ENCODE data around the gene FXYD7.
A peak's percentile ranks its signal among the peaks of the same experiment; 100 is the strongest.
"Not testable (repeated sequence)": the region's sequence is repeated elsewhere in the genome, so short reads cannot be mapped to it uniquely, and the experiment has no call there.

The FXYD7 gene

GRCh38 chr19:35140962-35141836 lies 1.9 kb upstream of the FXYD7 start:
- H3K36me3 Mint-ChIP-seq (ENCODE audit: low read depth): no peaks in the 10 kb centered on the region
- peaks cover 31% of the 10 kb centered on the region for H3K27me3 Mint-ChIP-seq (ENCODE audit: low read depth)
- H3K4me1 Mint-ChIP-seq (ENCODE audit: low read depth): peaks cover 18% of the 10 kb centered on the region
- H3K4me3 Mint-ChIP-seq: peak overlapping the region; percentile 71
- peak overlapping the region; percentile 78 for H3K27ac Mint-ChIP-seq
- peak; percentile 90 for DNase-seq (ENCODE audit: low spot score)
- H3K9me3 Mint-ChIP-seq: no peaks in the 10 kb centered on the region

GRCh38 chr19:35141837-35142605 lies 1.0 kb upstream of the FXYD7 start:
- no peak for DNase-seq (ENCODE audit: low spot score)
- H3K9me3 Mint-ChIP-seq: no peaks in the 10 kb centered on the region
- peaks cover 35% of the 10 kb centered on the region for H3K27me3 Mint-ChIP-seq (ENCODE audit: low read depth)
- H3K4me1 Mint-ChIP-seq (ENCODE audit: low read depth): peaks cover 21% of the 10 kb centered on the region
- peak overlapping the region; percentile 71 for H3K4me3 Mint-ChIP-seq
- no peak overlapping the region for H3K27ac Mint-ChIP-seq
- H3K36me3 Mint-ChIP-seq (ENCODE audit: low read depth): no peaks in the 10 kb centered on the region

GRCh38 chr19:35142606-35143230 lies 337 bp upstream of the FXYD7 start:
- DNase-seq (ENCODE audit: low spot score): peak; percentile 44
- Mint-ChIP-seq H3K36me3 (ENCODE audit: low read depth) (no peaks in the 10 kb centered on the region), H3K9me3 (no peaks in the 10 kb centered on the region), H3K27me3 (ENCODE audit: low read depth) (peaks cover 35% of the 10 kb centered on the region), H3K27ac (no peak overlapping the region), H3K4me1 (ENCODE audit: low read depth) (peaks cover 21% of the 10 kb centered on the region), H3K4me3 (peak overlapping the region; percentile 61)

GRCh38 chr19:35143818-35144217 lies 763 bp downstream of the FXYD7 start:
- H3K9me3 Mint-ChIP-seq: no peaks in the 10 kb centered on the region
- peaks cover 21% of the 10 kb centered on the region for H3K4me1 Mint-ChIP-seq (ENCODE audit: low read depth)
- peaks cover 35% of the 10 kb centered on the region for H3K27me3 Mint-ChIP-seq (ENCODE audit: low read depth)
- H3K4me3 Mint-ChIP-seq: no peak overlapping the region
- H3K36me3 Mint-ChIP-seq (ENCODE audit: low read depth): no peaks in the 10 kb centered on the region
- H3K27ac Mint-ChIP-seq: no peak overlapping the region
- DNase-seq (ENCODE audit: low spot score): no peak

- Mint-ChIP-seq H3K9me3 (no peaks in the 10 kb centered on the region), H3K27me3 (ENCODE audit: low read depth) (peaks cover 35% of the 10 kb centered on the region), H3K4me3 (no peak overlapping the region), H3K27ac (no peak overlapping the region), H3K36me3 (ENCODE audit: low read depth) (no peaks in the 10 kb centered on the region), H3K4me1 (ENCODE audit: low read depth) (peaks cover 21% of the 10 kb centered on the region)
- no peak for DNase-seq (ENCODE audit: low spot score)
These were observed 1.2 kb downstream of the FXYD7 start for GRCh38 chr19:35144259-35144599.

GRCh38 chr19:35144600-35145436 lies 1.8 kb downstream of the FXYD7 start:
- no peak overlapping the region for H3K27ac Mint-ChIP-seq
- H3K4me3 Mint-ChIP-seq: no peak overlapping the region
- peaks cover 21% of the 10 kb centered on the region for H3K4me1 Mint-ChIP-seq (ENCODE audit: low read depth)
- H3K9me3 Mint-ChIP-seq: no peaks in the 10 kb centered on the region
- peaks cover 35% of the 10 kb centered on the region for H3K27me3 Mint-ChIP-seq (ENCODE audit: low read depth)
- H3K36me3 Mint-ChIP-seq (ENCODE audit: low read depth): no peaks in the 10 kb centered on the region
- no peak for DNase-seq (ENCODE audit: low spot score)

GRCh38 chr19:35146746-35147459 lies 3.8 kb downstream of the FXYD7 start:
- H3K27ac Mint-ChIP-seq: no peak overlapping the region
- DNase-seq (ENCODE audit: low spot score): no peak
- H3K4me3 Mint-ChIP-seq: no peak overlapping the region

GRCh38 chr19:35149463-35149862 lies 6.4 kb downstream of the FXYD7 start:
- H3K4me1 Mint-ChIP-seq (ENCODE audit: low read depth): peaks cover 19% of the 10 kb centered on the region
- DNase-seq (ENCODE audit: low spot score): no peak
- no peak overlapping the region for H3K27ac Mint-ChIP-seq

More at GRCh38 chr19:35146746-35147459, 3.8 kb downstream of the FXYD7 start:
- H3K9me3 Mint-ChIP-seq: no peaks in the 10 kb centered on the region
- H3K4me1 Mint-ChIP-seq (ENCODE audit: low read depth): peaks cover 14% of the 10 kb centered on the region
- H3K36me3 Mint-ChIP-seq (ENCODE audit: low read depth): no peaks in the 10 kb centered on the region
- H3K27me3 Mint-ChIP-seq (ENCODE audit: low read depth): peaks cover 27% of the 10 kb centered on the region

GRCh38 chr19:35150445-35150844 lies 7.4 kb downstream of the FXYD7 start:
- H3K36me3 Mint-ChIP-seq (ENCODE audit: low read depth): peaks cover 11% of the 10 kb centered on the region
- H3K27me3 Mint-ChIP-seq (ENCODE audit: low read depth): peaks cover 12% of the 10 kb centered on the region
- H3K27ac Mint-ChIP-seq: no peak overlapping the region
- H3K4me3 Mint-ChIP-seq: no peak overlapping the region
- H3K9me3 Mint-ChIP-seq: no peaks in the 10 kb centered on the region
- H3K4me1 Mint-ChIP-seq (ENCODE audit: low read depth): peaks cover 22% of the 10 kb centered on the region
- DNase-seq (ENCODE audit: low spot score): no peak

More at GRCh38 chr19:35149463-35149862, 6.4 kb downstream of the FXYD7 start:
- Mint-ChIP-seq H3K27me3 (ENCODE audit: low read depth) (peaks cover 21% of the 10 kb centered on the region), H3K36me3 (ENCODE audit: low read depth) (peaks cover 4% of the 10 kb centered on the region), H3K4me3 (no peak overlapping the region), H3K9me3 (no peaks in the 10 kb centered on the region)

GRCh38 chr19:35151273-35152065 lies 8.4 kb downstream of the FXYD7 start:
- no peak for DNase-seq (ENCODE audit: low spot score)
- Mint-ChIP-seq H3K36me3 (ENCODE audit: low read depth) (peaks cover 20% of the 10 kb centered on the region), H3K27ac (no peak overlapping the region)

GRCh38 chr19:35153129-35153522 lies 10.1 kb downstream of the FXYD7 start:
- peak overlapping the region; percentile 100 for H3K4me3 Mint-ChIP-seq
- not testable (repeated sequence) for H3K27me3 Mint-ChIP-seq (ENCODE audit: low read depth); DNase-seq (ENCODE audit: low spot score); H3K27ac Mint-ChIP-seq; H3K9me3 Mint-ChIP-seq
- peaks cover 35% of the 10 kb centered on the region for H3K36me3 Mint-ChIP-seq (ENCODE audit: low read depth)
- peaks cover 35% of the 10 kb centered on the region for H3K4me1 Mint-ChIP-seq (ENCODE audit: low read depth)

More at GRCh38 chr19:35151273-35152065, 8.4 kb downstream of the FXYD7 start:
- Mint-ChIP-seq H3K9me3 (no peaks in the 10 kb centered on the region), H3K27me3 (ENCODE audit: low read depth) (peaks cover 10% of the 10 kb centered on the region), H3K4me1 (ENCODE audit: low read depth) (peaks cover 29% of the 10 kb centered on the region), H3K4me3 (no peak overlapping the region)
